NOMO-1 treated with DMSO at 0.1 percent for 48 hours (cell line): Measurements from ENCODE around the gene INO80B.

Experiments used
- DNase-seq: peaks from one replicate; lab custom pipeline; 2025; ENCODE audit not compliant: unreplicated experiment; lab: John Stamatoyannopoulos, UW

The INO80B gene

DNA sequence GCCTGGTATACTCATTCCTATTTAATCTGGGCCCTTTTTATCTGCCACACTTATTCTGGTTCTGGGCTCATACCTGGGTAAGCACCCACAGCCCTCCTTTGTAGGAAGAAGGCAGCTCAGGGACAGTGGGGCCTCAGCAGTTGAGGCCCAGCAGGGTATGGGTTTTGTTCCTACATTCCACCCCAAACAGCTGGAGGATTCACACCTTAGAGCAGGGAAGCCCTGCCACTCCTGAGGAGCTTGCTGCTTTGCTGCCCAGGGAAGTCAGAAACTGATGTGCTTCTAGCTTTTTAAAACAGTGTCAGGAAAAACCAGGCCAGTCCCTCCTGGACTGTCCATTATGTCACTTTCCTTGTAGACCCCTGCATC lies 45.7 kb downstream of the INO80B start:
- no peak for DNase-seq

- no peak for DNase-seq
These were observed 46.6 kb downstream of the INO80B start for GRCh38 chr2:74501335-74502071.

GRCh38 chr2:74502147-74502719 lies 47.3 kb downstream of the INO80B start:
- peak; percentile 10 for DNase-seq

DNA sequence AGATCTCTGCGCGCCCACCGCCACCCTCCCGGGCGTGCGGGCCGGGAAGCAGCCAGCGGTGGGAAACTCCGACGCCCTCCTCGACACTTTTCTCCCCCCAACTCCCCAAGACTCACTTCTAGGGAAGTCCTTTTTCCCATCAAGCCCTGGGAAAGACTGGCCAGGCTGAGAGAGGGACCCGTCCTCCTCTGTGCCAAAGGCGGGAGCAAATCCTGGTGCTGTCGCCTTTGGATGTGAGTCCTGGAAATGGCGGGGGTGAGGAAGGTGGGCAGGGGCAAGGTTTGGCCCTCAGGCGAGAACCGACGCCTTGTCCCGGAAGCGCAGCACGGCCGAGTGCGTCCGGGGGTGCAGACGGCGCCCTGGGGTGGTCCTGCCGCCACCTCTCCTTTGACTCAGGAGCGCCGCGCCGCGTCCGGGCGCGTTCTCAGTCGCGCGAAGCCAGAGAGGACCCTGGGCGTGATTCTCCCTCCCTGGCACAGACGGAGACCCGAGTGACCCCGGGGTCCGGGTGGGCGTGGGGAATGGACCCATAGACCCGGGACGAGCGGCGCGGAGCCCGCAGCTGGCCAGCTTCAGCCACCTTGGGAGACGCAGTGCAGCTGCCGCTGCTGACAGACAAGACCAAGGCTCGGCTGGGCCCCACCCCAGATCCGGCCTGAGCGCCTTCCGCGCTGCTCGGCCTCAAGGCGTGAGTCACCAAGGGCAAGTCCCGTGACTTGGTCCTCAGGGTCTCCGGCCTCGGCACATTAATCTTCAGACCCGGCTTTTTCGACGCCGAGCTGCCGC lies 48.0 kb downstream of the INO80B start:
- DNase-seq: peak; percentile 70

DNA sequence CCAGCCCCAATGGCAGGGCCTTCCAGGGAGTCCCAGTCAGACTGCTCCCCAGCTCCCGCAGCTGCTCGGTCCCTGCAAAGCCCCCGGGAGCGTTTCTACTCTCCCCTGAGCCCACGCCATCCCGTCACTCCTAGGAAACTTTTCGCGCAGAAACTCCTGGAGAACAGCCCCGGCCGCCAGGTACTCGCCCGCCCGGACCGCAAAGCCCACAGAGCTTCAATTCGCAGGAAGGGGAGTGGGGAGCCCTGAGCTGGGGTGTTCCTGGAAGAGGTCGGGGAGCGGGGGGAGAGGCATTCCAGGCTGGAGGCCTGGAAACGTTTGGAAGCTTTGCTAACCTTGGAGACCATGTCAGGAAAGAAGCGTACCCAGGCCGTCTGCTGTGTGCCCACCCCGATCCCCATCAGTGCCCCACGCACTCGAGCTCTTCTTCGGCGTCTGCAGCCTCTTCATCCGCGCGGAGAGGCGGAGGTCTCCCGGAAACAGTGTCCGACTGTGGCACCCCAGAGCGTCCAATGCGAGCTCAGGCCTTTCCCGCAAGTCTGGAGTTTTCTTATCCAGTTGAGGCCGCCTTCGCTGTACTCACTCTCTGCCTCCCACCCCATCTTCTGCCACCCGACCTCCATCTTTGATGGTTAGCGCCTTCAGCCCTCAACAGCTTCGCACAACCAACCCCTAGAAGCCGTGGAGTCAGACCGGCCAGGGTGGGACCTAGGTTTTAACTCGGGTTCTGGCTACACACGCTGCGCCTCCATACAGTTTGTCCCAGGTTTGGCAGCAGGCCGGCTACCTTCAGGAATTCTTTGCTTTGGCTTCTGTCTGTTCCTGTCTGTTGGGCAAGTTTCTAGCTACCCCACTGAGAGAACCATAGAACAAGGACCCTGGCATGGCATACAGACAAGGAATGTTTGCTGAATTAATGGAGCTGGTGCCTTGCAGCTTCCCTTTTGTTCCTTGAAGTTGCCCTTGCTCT lies 48.9 kb downstream of the INO80B start:
- DNase-seq: no peak

GRCh38 chr2:74504591-74504990 lies 49.7 kb downstream of the INO80B start:
- DNase-seq: no peak

GRCh38 chr2:74505448-74506246 lies 50.8 kb downstream of the INO80B start:
- no peak for DNase-seq

DNA sequence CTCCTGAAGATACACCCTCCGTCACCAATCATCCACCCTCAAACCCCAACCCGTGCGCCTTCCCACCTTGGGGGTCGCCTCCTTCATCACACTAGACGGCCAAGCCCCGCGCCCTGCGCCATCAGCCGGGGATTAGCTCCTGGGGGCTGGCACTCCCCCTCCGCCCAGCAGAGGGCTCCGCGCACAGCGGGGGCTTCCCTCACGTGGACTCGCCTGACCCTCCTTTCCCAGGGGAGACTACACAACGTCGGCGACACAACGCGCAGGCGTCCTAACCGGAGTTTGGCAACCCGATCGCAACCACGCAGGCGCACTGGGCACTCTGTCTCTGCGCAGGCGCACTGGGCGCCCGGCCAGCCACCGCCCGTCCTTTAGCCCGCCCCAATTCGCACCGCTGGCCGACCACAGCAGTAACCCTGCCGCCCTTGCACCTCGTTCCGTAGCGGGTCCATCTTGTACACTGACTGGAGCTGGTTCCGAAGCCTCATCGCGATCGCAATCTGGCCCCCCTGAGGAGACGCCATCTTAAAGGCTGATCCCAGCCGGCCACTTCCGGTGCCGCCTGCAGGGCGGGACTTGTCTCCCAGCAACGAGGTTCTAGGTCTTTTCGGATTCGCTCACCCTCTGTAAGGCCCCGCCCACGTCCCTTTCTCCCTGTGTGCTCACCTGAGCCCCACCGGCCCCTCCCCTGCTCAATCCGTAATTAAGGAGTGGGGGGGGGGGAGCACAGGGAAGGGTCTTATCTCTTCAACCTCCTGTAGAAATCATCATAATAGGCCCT lies 52.4 kb downstream of the INO80B start, which contains the start of gene PCGF1:
Gene PCGF1, minus strand, starts transcription at position 551 of the 781 bp plus-strand sequence. Its CDS starts 27 bp downstream, at position 524.
- peak; percentile 93 for DNase-seq
